Stimulated activated memory B cell treated with anti-CD40 and anti-IgM and Interleukin-4, amounts not matched to agents 10 μg/mL and 1 μg/mL and 100 μg/mL, for 72 hours (primary cell): Measurements from ENCODE around the gene MST1.
A peak's percentile ranks its signal among the peaks of the same experiment; 100 is the strongest.
"Not testable (repeated sequence)": the region's sequence is repeated elsewhere in the genome, so short reads cannot be mapped to it uniquely, and the experiment has no call there.

Experiments
- ATAC-seq: fragments of 150-1000 bp; cut with Tn5 transposase; 2 replicates; pipeline ENCODE4 v1.10.0; 2021
- H3K27ac Mint-ChIP-seq: one replicate; pipeline ENCODE4 v1.8.0; 2022; ENCODE audit warnings: mild to moderate bottlenecking, mixed read lengths
- H3K27me3 Mint-ChIP-seq: one replicate; pipeline ENCODE4 v1.8.0; 2022; ENCODE audit warnings: mixed read lengths
- H3K36me3 Mint-ChIP-seq: one replicate; pipeline ENCODE4 v1.8.0; 2022; ENCODE audit warnings: mixed read lengths
- H3K4me1 Mint-ChIP-seq: one replicate; pipeline ENCODE4 v1.8.0; 2022; ENCODE audit warnings: mixed read lengths
- H3K4me3 Mint-ChIP-seq: one replicate; pipeline ENCODE4 v1.8.0; 2022; ENCODE audit warnings: mild to moderate bottlenecking, moderate library complexity, mixed read lengths
- H3K9me3 Mint-ChIP-seq: one replicate; pipeline ENCODE4 v1.8.0; 2022; ENCODE audit warnings: mixed read lengths

Gene MST1

GRCh38 chr3:49699281-49699979 is 10.2 kb upstream of the MST1 start:
- no peak overlapping the region for H3K27ac Mint-ChIP-seq
- H3K4me3 Mint-ChIP-seq: no peak overlapping the region
- H3K9me3 Mint-ChIP-seq: no peaks in the 10 kb centered on the region
- H3K27me3 Mint-ChIP-seq: no peaks in the 10 kb centered on the region
- ATAC-seq: no peak
- peaks cover 7% of the 10 kb centered on the region for H3K4me1 Mint-ChIP-seq
- H3K36me3 Mint-ChIP-seq: peaks cover 26% of the 10 kb centered on the region

- Mint-ChIP-seq H3K36me3 (peaks cover 19% of the 10 kb centered on the region), H3K4me1 (peaks cover 13% of the 10 kb centered on the region)
- not testable (repeated sequence) for H3K4me3 Mint-ChIP-seq, H3K27me3 Mint-ChIP-seq, H3K9me3 Mint-ChIP-seq, ATAC-seq, H3K27ac Mint-ChIP-seq
Measured at GRCh38 chr3:49695350-49696015, 6.2 kb upstream of the MST1 start.

GRCh38 chr3:49694409-49695070 is 5.3 kb upstream of the MST1 start:
- H3K9me3 Mint-ChIP-seq, H3K27me3 Mint-ChIP-seq, H3K4me3 Mint-ChIP-seq, ATAC-seq, H3K27ac Mint-ChIP-seq: not testable (repeated sequence)
- Mint-ChIP-seq H3K36me3 (peaks cover 14% of the 10 kb centered on the region), H3K4me1 (peaks cover 22% of the 10 kb centered on the region)

GRCh38 chr3:49691481-49691880 is 2.2 kb upstream of the MST1 start:
- not testable (repeated sequence) for ATAC-seq, H3K4me3 Mint-ChIP-seq, H3K27me3 Mint-ChIP-seq, H3K9me3 Mint-ChIP-seq, H3K27ac Mint-ChIP-seq, H3K36me3 Mint-ChIP-seq
- H3K4me1 Mint-ChIP-seq: peaks cover 44% of the 10 kb centered on the region

GRCh38 chr3:49690856-49691255 is 1.6 kb upstream of the MST1 start:
- ATAC-seq, H3K9me3 Mint-ChIP-seq, H3K27me3 Mint-ChIP-seq, H3K36me3 Mint-ChIP-seq, H3K27ac Mint-ChIP-seq: not testable (repeated sequence)
- peaks cover 44% of the 10 kb centered on the region for H3K4me1 Mint-ChIP-seq
- H3K4me3 Mint-ChIP-seq: peak overlapping the region; percentile 10

- H3K9me3 Mint-ChIP-seq, H3K27me3 Mint-ChIP-seq, ATAC-seq, H3K36me3 Mint-ChIP-seq: not testable (repeated sequence)
- Mint-ChIP-seq H3K4me3 (peak overlapping the region; percentile 98), H3K4me1 (peaks cover 44% of the 10 kb centered on the region), H3K27ac (peak overlapping the region; percentile 89)
Measured at GRCh38 chr3:49689908-49690624, 792 bp upstream of the MST1 start.

- peak; percentile 3 for ATAC-seq
- peak overlapping the region; percentile 98 for H3K4me3 Mint-ChIP-seq
- not testable (repeated sequence) for H3K27me3 Mint-ChIP-seq, H3K9me3 Mint-ChIP-seq
- H3K36me3 Mint-ChIP-seq: peaks cover 22% of the 10 kb centered on the region
- H3K4me1 Mint-ChIP-seq: peaks cover 44% of the 10 kb centered on the region
- H3K27ac Mint-ChIP-seq: peak overlapping the region; percentile 89
Measured at GRCh38 chr3:49688338-49689045, 782 bp downstream of the MST1 start.

- ATAC-seq, H3K27me3 Mint-ChIP-seq, H3K9me3 Mint-ChIP-seq, H3K4me3 Mint-ChIP-seq, H3K27ac Mint-ChIP-seq: not testable (repeated sequence)
- H3K4me1 Mint-ChIP-seq: peaks cover 44% of the 10 kb centered on the region
- H3K36me3 Mint-ChIP-seq: peaks cover 30% of the 10 kb centered on the region
Measured at GRCh38 chr3:49687424-49687795, 1.9 kb downstream of the MST1 start.

GRCh38 chr3:49686769-49687423 is 2.4 kb downstream of the MST1 start:
- Mint-ChIP-seq H3K36me3 (peaks cover 34% of the 10 kb centered on the region), H3K4me3 (peak overlapping the region; percentile 46), H3K4me1 (peaks cover 44% of the 10 kb centered on the region)
- H3K27me3 Mint-ChIP-seq, H3K9me3 Mint-ChIP-seq, H3K27ac Mint-ChIP-seq: not testable (repeated sequence)
- ATAC-seq: peak; percentile 22

GRCh38 chr3:49686346-49686745 is 2.9 kb downstream of the MST1 start:
- H3K27ac Mint-ChIP-seq, H3K9me3 Mint-ChIP-seq, H3K27me3 Mint-ChIP-seq: not testable (repeated sequence)
- Mint-ChIP-seq H3K36me3 (peaks cover 36% of the 10 kb centered on the region), H3K4me1 (peaks cover 40% of the 10 kb centered on the region), H3K4me3 (peak overlapping the region; percentile 68)
- peak; percentile 2 for ATAC-seq

- H3K27me3 Mint-ChIP-seq, H3K27ac Mint-ChIP-seq, H3K4me3 Mint-ChIP-seq, H3K9me3 Mint-ChIP-seq, ATAC-seq: not testable (repeated sequence)
- Mint-ChIP-seq H3K4me1 (peaks cover 38% of the 10 kb centered on the region), H3K36me3 (peaks cover 38% of the 10 kb centered on the region)
Measured at GRCh38 chr3:49685846-49686245, 3.4 kb downstream of the MST1 start.

- H3K27me3 Mint-ChIP-seq, ATAC-seq, H3K9me3 Mint-ChIP-seq, H3K4me3 Mint-ChIP-seq, H3K27ac Mint-ChIP-seq: not testable (repeated sequence)
- H3K36me3 Mint-ChIP-seq: peaks cover 45% of the 10 kb centered on the region
- H3K4me1 Mint-ChIP-seq: peaks cover 38% of the 10 kb centered on the region
Measured at GRCh38 chr3:49685103-49685502, 4.2 kb downstream of the MST1 start.

GRCh38 chr3:49684453-49684852 is 4.8 kb downstream of the MST1 start:
- not testable (repeated sequence) for H3K4me3 Mint-ChIP-seq, H3K27me3 Mint-ChIP-seq, H3K27ac Mint-ChIP-seq, H3K9me3 Mint-ChIP-seq, ATAC-seq
- peaks cover 51% of the 10 kb centered on the region for H3K36me3 Mint-ChIP-seq
- peaks cover 34% of the 10 kb centered on the region for H3K4me1 Mint-ChIP-seq

- peaks cover 21% of the 10 kb centered on the region for H3K4me1 Mint-ChIP-seq
- H3K27me3 Mint-ChIP-seq: peaks cover 7% of the 10 kb centered on the region
- peaks cover 58% of the 10 kb centered on the region for H3K36me3 Mint-ChIP-seq
- H3K9me3 Mint-ChIP-seq: no peaks in the 10 kb centered on the region
- ATAC-seq: no peak
- no peak overlapping the region for H3K4me3 Mint-ChIP-seq
- H3K27ac Mint-ChIP-seq: no peak overlapping the region
Measured at GRCh38 chr3:49683162-49683561, 6.1 kb downstream of the MST1 start.
